Stimulated activated CD8-positive, alpha-beta memory T cell treated with anti-CD3 and anti-CD28 coated beads, Interleukin-15, amount 100 ng/mL, for 48 hours (primary cell): ENCODE results near the gene CCDC121.

Experiments used
- DNase-seq, 2 donors: peaks; one replicate each; pipeline ENCODE4 v3.0.0-alpha.2; 2020; ENCODE audit warnings: low read depth in 2 of 2

Gene CCDC121, protein sequence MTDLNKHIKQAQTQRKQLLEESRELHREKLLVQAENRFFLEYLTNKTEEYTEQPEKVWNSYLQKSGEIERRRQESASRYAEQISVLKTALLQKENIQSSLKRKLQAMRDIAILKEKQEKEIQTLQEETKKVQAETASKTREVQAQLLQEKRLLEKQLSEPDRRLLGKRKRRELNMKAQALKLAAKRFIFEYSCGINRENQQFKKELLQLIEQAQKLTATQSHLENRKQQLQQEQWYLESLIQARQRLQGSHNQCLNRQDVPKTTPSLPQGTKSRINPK

GRCh38 chr2:27628767-27629709, at the start of gene CCDC121, which contains the start of gene GPN1:
Gene CCDC121 (minus strand): TSS chr2:27629012. CDS start chr2:27627799, 1,213 bp downstream.
Gene GPN1 (plus strand): TSS chr2:27629050. CDS start chr2:27629059, 9 bp downstream.
- DNase-seq = peak; percentile 95 to 96

- no peak for DNase-seq
Observed at GRCh38 chr2:27672723-27673486, 44.1 kb upstream of the CCDC121 start.

DNA sequence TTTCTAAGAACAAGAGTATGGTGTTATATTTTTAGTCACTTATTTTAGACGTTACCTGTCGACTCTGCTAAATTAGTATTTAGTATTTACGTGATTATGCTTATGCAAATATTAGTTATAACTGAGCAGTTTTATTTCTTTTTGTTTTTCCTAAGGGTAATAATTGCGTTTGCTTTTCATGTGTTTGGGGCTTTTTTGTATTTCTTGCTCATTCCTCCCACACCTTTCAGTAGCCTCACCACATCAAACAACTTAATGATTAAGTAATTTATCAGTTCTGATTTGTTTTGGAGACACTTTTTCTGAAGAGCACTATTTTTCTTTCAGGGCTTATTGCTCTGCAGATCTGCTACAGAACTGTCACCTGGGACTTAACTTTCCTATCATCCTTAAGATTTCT, 42.4 kb upstream of the CCDC121 start:
- DNase-seq = no peak

GRCh38 chr2:27667446-27667845, 38.6 kb upstream of the CCDC121 start:
- no peak for DNase-seq

DNA sequence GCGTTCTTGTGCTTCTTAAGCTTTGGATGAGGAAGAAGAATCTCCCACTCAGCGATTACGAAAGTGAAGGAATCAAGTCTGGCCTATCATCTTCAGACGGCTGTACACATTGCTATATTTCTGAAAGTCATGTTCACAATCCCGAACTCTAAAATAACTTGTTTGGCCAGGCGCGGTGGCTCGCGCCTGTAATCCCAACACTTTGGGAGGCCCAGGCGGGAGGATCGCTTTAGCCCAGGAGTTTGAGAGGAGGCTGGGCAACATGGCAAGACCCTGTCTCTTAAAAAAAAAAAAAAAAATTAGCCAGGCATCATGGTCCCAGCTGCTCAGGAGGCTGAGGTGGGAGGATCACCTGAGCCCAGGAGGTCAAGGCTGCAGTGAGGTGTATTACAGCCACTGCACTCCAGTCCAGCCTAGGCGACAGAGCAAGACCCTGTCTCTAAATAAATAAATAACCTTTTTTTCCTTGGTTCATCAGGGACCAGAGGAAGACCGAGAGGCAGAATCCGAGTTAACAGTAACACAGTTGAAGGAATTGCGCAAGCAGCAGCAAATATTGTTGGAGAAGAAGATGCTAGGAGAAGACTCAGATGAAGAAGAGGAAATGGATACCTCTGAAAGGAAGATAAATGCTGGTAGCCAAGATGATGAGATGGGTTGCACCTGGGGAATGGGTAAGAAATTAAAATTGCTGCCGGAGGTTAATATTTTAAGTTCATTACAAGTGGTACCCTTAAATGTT, 36.0 kb upstream of the CCDC121 start:
- DNase-seq = no peak

GRCh38 chr2:27664154-27664574, 35.4 kb upstream of the CCDC121 start:
- no peak for DNase-seq

- DNase-seq = peak; percentile 38 to 56
Observed at GRCh38 chr2:27663285-27664153, 34.7 kb upstream of the CCDC121 start, which contains the start of the genes SLC4A1AP and SUPT7L. Gene SLC4A1AP (plus strand): TSS chr2:27663889. CDS start chr2:27663915, 26 bp downstream. Gene SUPT7L (minus strand): TSS chr2:27663614. CDS start chr2:27662192, 1,422 bp downstream.

DNA sequence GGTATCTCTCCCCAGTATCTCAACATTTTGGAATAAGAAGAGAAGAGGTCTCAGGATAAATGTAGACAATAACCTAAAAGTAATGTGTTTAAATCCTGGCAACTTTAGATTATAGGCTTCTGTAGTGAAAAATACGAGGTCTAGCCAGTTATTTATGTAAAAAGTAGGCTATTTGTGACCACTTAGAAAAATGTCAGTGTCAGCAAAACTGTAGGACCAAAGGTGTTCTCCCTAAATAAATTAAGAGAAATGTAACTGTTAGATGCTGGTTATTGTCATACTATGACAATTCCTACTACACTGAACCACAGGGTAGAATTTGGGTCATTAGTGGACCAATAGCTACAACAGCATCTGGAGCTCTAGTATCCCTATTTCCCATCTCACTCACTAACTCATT, 32.6 kb upstream of the CCDC121 start:
- DNase-seq = no peak

DNA sequence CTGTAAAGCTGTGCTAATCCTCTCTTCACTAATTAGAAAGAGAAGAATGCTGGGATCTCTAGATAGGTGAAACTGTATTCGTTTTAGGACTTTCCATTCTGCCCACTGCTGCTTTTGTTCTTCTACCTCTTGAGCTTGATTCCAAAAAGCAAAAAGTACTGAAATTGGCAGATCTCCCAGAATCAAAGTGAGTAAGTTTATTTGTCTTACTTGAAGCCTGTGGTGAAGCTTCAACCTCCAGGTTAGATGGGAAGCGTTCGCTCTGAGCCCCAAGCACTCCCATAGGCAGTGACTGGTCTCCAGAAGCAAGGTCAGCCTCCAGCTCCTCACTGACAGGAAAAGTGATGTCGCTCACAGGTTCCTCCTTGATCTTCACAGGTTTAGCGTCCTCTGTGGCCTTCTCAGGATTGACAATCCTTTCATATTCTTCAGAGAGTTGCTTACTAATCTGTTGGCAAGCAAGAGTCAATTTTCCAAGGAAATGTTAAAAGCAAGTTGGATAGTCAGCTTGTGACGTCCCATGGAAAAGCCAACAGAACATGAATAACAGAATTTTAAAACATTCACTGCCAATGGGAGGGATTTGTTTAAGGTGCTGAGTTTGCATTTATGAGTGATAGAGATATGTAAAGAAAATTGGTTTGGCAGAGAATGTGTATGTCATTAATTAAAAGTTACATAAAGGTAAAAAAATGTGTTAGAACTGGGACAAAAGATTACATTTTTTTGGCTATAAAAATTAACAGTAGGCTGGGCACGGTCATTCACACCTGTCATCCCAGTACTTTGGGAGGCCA, 26.5 kb upstream of the CCDC121 start:
- no peak for DNase-seq

DNA sequence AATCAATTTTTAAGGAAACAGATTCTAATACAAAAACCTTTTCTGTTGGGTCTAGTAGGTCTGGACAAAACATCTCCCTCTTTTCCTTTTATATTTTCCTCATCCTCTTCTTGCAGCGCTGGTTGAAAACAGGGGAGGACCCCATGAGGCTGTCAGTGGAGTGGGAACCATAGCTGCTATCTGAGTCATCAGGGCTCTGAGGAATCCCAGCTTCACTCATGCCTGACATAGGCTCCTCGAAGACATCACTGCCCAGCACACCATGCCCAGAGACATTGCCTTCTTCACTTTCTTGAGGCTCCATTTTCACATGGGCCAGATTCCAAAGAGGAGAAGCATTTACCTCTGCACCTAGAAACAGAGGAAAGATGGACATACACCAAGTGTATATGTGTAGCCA, 24.6 kb upstream of the CCDC121 start:
- DNase-seq = no peak

- no peak for DNase-seq
Observed at GRCh38 chr2:27652790-27653189, 24.0 kb upstream of the CCDC121 start.

- no peak for DNase-seq
Observed at GRCh38 chr2:27652341-27652740, 23.5 kb upstream of the CCDC121 start.

DNA sequence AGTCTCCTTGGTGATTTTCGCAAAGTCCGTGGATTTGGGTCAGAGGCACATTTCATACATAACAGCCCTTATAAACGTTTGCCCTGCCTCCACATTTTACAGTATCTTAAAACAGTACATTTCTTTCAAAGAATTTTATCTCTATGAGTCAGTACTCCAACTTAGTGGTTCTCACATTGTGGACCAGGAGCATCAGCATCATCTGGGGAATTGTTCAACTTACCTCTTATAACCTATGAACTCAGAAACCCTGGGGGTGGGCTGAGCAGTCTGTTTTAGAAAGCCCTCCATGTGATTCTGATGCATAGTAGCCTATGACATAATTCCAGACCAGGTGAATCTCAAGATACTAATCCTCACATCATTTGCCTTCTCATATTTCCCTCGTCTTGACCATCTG, 22.2 kb upstream of the CCDC121 start:
- no peak for DNase-seq

DNA sequence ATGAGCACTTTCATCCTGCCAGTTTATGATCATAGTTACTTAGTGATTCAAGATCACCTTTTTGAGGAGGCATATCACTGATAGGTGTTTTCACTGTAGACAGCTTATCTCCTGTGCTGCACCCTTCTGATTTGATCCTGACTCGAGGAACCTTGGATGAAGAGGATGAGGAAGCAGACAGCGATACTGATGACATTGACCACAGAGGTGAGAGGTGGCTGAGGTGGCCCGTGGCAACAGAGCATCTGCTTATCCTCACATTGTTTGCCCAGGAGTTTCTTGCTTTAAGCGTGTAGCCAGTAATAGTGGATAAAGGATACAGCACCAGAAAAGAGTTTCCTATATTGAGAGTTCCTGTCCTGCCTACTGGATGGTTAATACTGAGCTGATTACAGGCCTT, 18.9 kb upstream of the CCDC121 start:
- DNase-seq = no peak

GRCh38 chr2:27647289-27647688, 18.5 kb upstream of the CCDC121 start:
- no peak for DNase-seq

DNA sequence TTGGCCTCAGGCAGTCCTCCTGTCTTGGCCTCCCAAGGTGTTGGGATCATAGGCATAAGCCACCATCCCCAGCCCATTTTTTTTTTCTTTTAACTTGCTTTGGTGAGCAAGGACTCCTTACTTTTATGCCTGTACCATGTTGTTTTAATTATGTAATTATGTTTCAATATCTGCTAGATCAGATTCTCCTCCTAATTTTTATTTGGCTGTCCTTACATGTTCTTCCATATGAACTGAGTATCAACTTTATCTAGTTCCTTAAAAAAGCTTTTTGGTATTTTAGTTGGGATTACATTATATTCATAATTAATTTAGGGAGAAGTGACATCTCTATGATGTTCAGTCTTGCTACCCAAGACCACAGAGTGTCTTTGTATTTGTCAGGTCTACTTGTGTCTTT, 16.4 kb upstream of the CCDC121 start:
- no peak for DNase-seq

GRCh38 chr2:27640722-27641245, 12.0 kb upstream of the CCDC121 start:
- no peak for DNase-seq

- DNase-seq = no peak
Observed at GRCh38 chr2:27638709-27639108, 9.9 kb upstream of the CCDC121 start.

GRCh38 chr2:27638037-27638637, 9.3 kb upstream of the CCDC121 start:
- no peak for DNase-seq
